Measurements from ENCODE around the gene PTGES2. TPM values are rescaled to one million over a fixed set of nuclear protein-coding genes. Genes with fewer than 3 reads are reported as not detected.

Gene PTGES2
- total and polyA plus RNA-seq, 9 of the 15 experiments (the other 6 are each of a cell fraction or from before 2014, with no cell fraction given), result 2.4 to 196 (median 90.1) TPM

- no peaks in the 10 kb centered on the region for H4K20me1 ChIP-seq (replicated peaks; ENCODE audit: control insufficient read depth, insufficient read depth, low read length)
- H3K9me3 ChIP-seq (replicated peaks; ENCODE audit: control insufficient read depth, insufficient read depth, low read depth, low read length), result no peaks in the 10 kb centered on the region
- POLR2A ChIA-PET, result interaction anchor here (1.4 to 2.0 kb wide), 3 partner anchors 8 to 11 kb away, joined by 5 to 14 read pairs (median 13); no protein-coding TSS in a partner anchor
Measured at GRCh38 chr9:128106940-128107467, 20.5 kb downstream of the PTGES2 start.

GRCh38 chr9:128106181-128106939 lies 21.2 kb downstream of the PTGES2 start:
- DNase-seq (ENCODE audit: extremely low read depth in 1 of 4, low spot score in 3 of 4) (no peak), FAIRE-seq (no peak), ATAC-seq (no peak)
- Histone ChIP-seq H2AFZ (ENCODE audit: low read depth, low read length) (no peak overlapping the region), H3K4me3 (no peak overlapping the region), H3K9ac (ENCODE audit: insufficient read depth in 1 of 2, low read depth in 2 of 2, low read length in 2 of 2) (peak overlapping the region in 1 of 2 experiments; percentile 60; a peak in 1 of 4 replicates), H3K4me1 (replicated peaks in 1 of 2; ENCODE audit: control insufficient read depth in 2 of 2, insufficient read depth in 2 of 2, low read length in 2 of 2) (peaks cover 11 to 57% of the 10 kb centered on the region in 2 experiments; a peak in 4 of 5 replicates), H3K9me1 (ENCODE audit: control insufficient read depth, insufficient read depth, low read length) (no peaks in the 10 kb centered on the region), H3K79me2 (ENCODE audit: control insufficient read depth, insufficient read depth, low read length) (peaks cover 8% of the 10 kb centered on the region), H3K4me2 (ENCODE audit: insufficient read depth, low read length) (no peak overlapping the region), H3K9me3 (replicated peaks; ENCODE audit: control insufficient read depth, insufficient read depth, low read depth, low read length) (no peaks in the 10 kb centered on the region), H3K27ac (ENCODE audit: extremely low read depth, low read depth, low read length) (no peak overlapping the region), H3K36me3 (ENCODE audit: control insufficient read depth, insufficient read depth, low read length) (peaks cover 83% of the 10 kb centered on the region), H3K27me3 (ENCODE audit: control insufficient read depth in 2 of 2, insufficient read depth in 2 of 2, low read length in 2 of 2) (no peaks in the 10 kb centered on the region), H4K20me1 (replicated peaks; ENCODE audit: control insufficient read depth, insufficient read depth, low read length) (no peaks in the 10 kb centered on the region)
- in situ Hi-C loops (cut with MboI), result no loop called here
- WGBS (ENCODE audit: insufficient coverage, low coverage, missing lambda C conversion rate), result 95% methylated on average over 16 of the region's 23 CpGs
- CTCF ChIA-PET (ENCODE audit: low intra/inter-chr PET ratio), result no interaction called here
- POLR2A ChIA-PET, result interaction anchor here (1.4 to 1.7 kb wide), 3 partner anchors 9 to 12 kb away, joined by 5 to 14 read pairs (median 8); no protein-coding TSS in a partner anchor
- no TSS peak for BruUV-seq (replicated peaks)
- intact Hi-C loops (cut with micrococcal nuclease), result no loop called here
- peak; percentile 47; the same call in 1 of the 2 replicates for TF ChIP-seq POLR2G (IDR thresholded peaks at IDR 0.05; ENCODE audit: low read depth, low read length)
- TF ChIP-seq TEAD1 (CRISPR knock-in tag; IDR thresholded peaks at IDR 0.05), result no peak
- TF ChIP-seq ZNF263 (CRISPR knock-in tag; IDR thresholded peaks at IDR 0.05; ENCODE audit: borderline replicate concordance), result no peak
- no peak for TF ChIP-seq SP2 (IDR thresholded peaks at IDR 0.05; ENCODE audit: extremely low read depth, low read depth, low read length, poor library complexity, severe bottlenecking)
- peak; percentile 11 for TF ChIP-seq HMGN3 (IDR thresholded peaks at IDR 0.05; ENCODE audit: borderline replicate concordance, extremely low read depth, insufficient read length, low read depth, low read length)
- TF ChIP-seq CTCF (IDR thresholded peaks at IDR 0.05 in 2 of 3, conservative IDR thresholded peaks at IDR 0.05 in 1 of 3; ENCODE audit: insufficient read depth in 2 of 3, low read depth in 1 of 3, low read length in 3 of 3), result 0 out of 6 replicates have a peak, but pooled peaks of 1 of the 3 experiments have one; percentile 13

More at GRCh38 chr9:128106940-128107467, 20.5 kb downstream of the PTGES2 start:
- H3K27ac ChIP-seq (ENCODE audit: extremely low read depth, low read depth, low read length), result no peak overlapping the region
- peaks cover 4% of the 10 kb centered on the region; the same call in 2 of the 3 replicates for H3K79me2 ChIP-seq (ENCODE audit: control insufficient read depth, insufficient read depth, low read length)
- ATAC-seq, result no peak
- H3K9ac ChIP-seq (ENCODE audit: insufficient read depth in 1 of 2, low read depth in 2 of 2, low read length in 2 of 2), result peak overlapping the region in 1 of 2 experiments; percentile 60; a peak in 1 of 4 replicates
- BruUV-seq (replicated peaks), result no TSS peak
- H3K4me2 ChIP-seq (ENCODE audit: insufficient read depth, low read length), result no peak overlapping the region
- 94% methylated on average over 22 of the region's 23 CpGs for WGBS (ENCODE audit: insufficient coverage, low coverage, missing lambda C conversion rate)
- H3K27me3 ChIP-seq (ENCODE audit: control insufficient read depth in 2 of 2, insufficient read depth in 2 of 2, low read length in 2 of 2), result no peaks in the 10 kb centered on the region
- H3K4me3 ChIP-seq, result no peak overlapping the region
- H3K9me1 ChIP-seq (ENCODE audit: control insufficient read depth, insufficient read depth, low read length), result no peaks in the 10 kb centered on the region
- H2AFZ ChIP-seq (ENCODE audit: low read depth, low read length), result no peak overlapping the region
- H3K36me3 ChIP-seq (ENCODE audit: control insufficient read depth, insufficient read depth, low read length), result peaks cover 76% of the 10 kb centered on the region
- in situ Hi-C loops (cut with MboI) (no loop called here), intact Hi-C loops (cut with micrococcal nuclease) (no loop called here)
- CTCF ChIA-PET (ENCODE audit: low intra/inter-chr PET ratio), result no interaction called here
- peaks cover 11 to 53% of the 10 kb centered on the region in 2 experiments; a peak in 4 of 5 replicates for H3K4me1 ChIP-seq (replicated peaks in 1 of 2; ENCODE audit: control insufficient read depth in 2 of 2, insufficient read depth in 2 of 2, low read length in 2 of 2)
- no peak for FAIRE-seq
- TF ChIP-seq SMAD3 (CRISPR knock-in tag; conservative IDR thresholded peaks at IDR 0.05) (no peak), SP2 (IDR thresholded peaks at IDR 0.05; ENCODE audit: extremely low read depth, low read depth, low read length, poor library complexity, severe bottlenecking) (no peak), POLR2G (IDR thresholded peaks at IDR 0.05; ENCODE audit: low read depth, low read length) (peak; percentile 55), HMGN3 (IDR thresholded peaks at IDR 0.05; ENCODE audit: borderline replicate concordance, extremely low read depth, insufficient read length, low read depth, low read length) (peak; percentile 9)
- DNase-seq (ENCODE audit: extremely low read depth in 1 of 4, low spot score in 3 of 4), result no peak
